DND-41 (cell line): Measurements from ENCODE around the gene SLC22A1.

Source experiments
- ATAC-seq: fragments of 200-7000 bp; cut with Tn5 transposase; 3 replicates; pipeline ENCODE4 v1.9.1; 2021; ENCODE audit warnings: low read depth; ENCODE audit not compliant: insufficient read depth
- DNase-seq: peaks from one replicate; pipeline ENCODE4 v3.0.0-alpha.2; 2020
- H2AFZ ChIP-seq: 2 replicates; pipeline ENCODE4 v1.6.0; 2012; ENCODE audit warnings: low read depth, low read length
- H3K27ac ChIP-seq: 2 replicates; pipeline ENCODE4 v1.5.1; 2012; ENCODE audit warnings: low read length, inconsistent platforms
- H3K27me3 ChIP-seq: fragments of 200-600 bp; sonication (generic); 2 replicates; pipeline ENCODE4 v1.6.0; 2012; ENCODE audit warnings: low read length, mild to moderate bottlenecking, inconsistent platforms; ENCODE audit not compliant: insufficient read depth, poor library complexity
- H3K36me3 ChIP-seq: 2 replicates; pipeline ENCODE4 v1.5.1; 2012; ENCODE audit warnings: low read length, inconsistent platforms; ENCODE audit not compliant: insufficient read depth
- H3K4me1 ChIP-seq: 2 replicates; pipeline ENCODE4 v1.5.1; 2012; ENCODE audit warnings: mild to moderate bottlenecking, low read length; ENCODE audit not compliant: insufficient read depth
- H3K4me2 ChIP-seq: 2 replicates; pipeline ENCODE4 v1.6.0; 2012; ENCODE audit warnings: mild to moderate bottlenecking, moderate library complexity, low read length, inconsistent platforms; ENCODE audit not compliant: insufficient read depth
- H3K4me3 ChIP-seq, 2 experiments: fragments of 200-600 bp in 1 of 2; shearing (Covaris generic) in 1 of 2; 2 replicates each; pipeline ENCODE4 v1.5.1; 2012 to 2016; ENCODE audit warnings: inconsistent platforms in 2 of 2, low read length in 2 of 2, mild to moderate bottlenecking in 2 of 2, low read depth in 1 of 2, moderate library complexity in 1 of 2
- H3K79me2 ChIP-seq: 2 replicates; pipeline ENCODE4 v1.6.0; 2012; ENCODE audit warnings: low read length, inconsistent platforms; ENCODE audit not compliant: insufficient read depth
- H3K9ac ChIP-seq: 2 replicates; pipeline ENCODE4 v1.6.0; 2012; ENCODE audit warnings: low read depth, mild to moderate bottlenecking, inconsistent platforms, low read length, moderate library complexity
- H3K9me3 ChIP-seq: 2 replicates; pipeline ENCODE4 v1.5.1; 2012; ENCODE audit warnings: low read length, moderate library complexity, mild to moderate bottlenecking, inconsistent platforms; ENCODE audit not compliant: insufficient read depth, severe bottlenecking
- H4K20me1 ChIP-seq: 2 replicates; pipeline ENCODE4 v1.6.0; 2012; ENCODE audit warnings: low read length; ENCODE audit not compliant: insufficient read depth
- EZH2 ChIP-seq: IDR thresholded peaks from 3 replicates; pipeline ENCODE4 v1.6.1; 2012; ENCODE audit warnings: borderline replicate concordance, low read depth, mild to moderate bottlenecking, moderate library complexity, low read length, inconsistent platforms; ENCODE audit not compliant: severe bottlenecking
- TF ChIP-seq, protein P1 (sequence below): IDR thresholded peaks from 2 replicates; pipeline ENCODE4 v1.5.1; 2012; ENCODE audit warnings: borderline replicate concordance, low read length, moderate library complexity, mild to moderate bottlenecking; ENCODE audit not compliant: poor library complexity, severe bottlenecking; ENCODE audit errors: extremely low read depth

Gene SLC22A1

DNA sequence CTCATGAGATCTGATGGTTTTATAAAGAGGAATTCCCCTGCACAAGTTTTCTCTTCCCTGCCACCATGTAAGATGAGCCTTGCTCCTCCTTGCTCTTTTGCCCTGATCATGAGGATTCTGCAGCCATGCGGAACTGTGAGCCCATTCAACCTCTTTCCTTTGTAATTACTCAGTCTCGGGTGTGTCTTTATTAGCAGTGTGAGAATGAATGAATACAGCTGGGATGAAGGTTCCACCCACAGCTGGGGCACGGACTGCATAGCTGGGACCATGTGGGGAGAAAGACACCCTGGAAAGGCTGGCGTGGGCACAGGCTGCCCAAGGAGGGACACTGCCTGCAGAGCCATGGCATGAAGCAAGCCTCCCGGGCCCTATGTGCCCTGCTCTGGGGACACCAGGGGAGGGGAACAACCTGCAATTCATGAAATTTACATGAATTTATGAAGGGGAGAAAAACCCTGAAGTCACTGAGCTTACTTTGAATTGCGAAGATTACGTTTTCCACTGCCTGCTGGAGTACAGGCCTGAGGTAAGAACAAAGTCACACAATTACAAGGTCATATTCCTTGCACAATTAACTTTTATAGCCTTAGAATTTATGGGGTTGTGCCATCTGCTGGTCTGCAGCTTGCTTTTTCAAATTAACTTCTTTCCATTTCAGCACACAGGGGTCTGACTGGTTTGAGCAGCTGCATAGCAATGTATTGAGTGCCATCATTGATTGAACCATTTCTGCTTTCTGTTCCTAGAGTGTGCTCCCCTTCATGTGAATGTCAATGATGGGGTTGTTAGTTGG, 46.2 kb downstream of the SLC22A1 start:
- no peaks in the 10 kb centered on the region for H3K36me3 ChIP-seq
- H3K27ac ChIP-seq = no peak overlapping the region
- ATAC-seq = no peak
- H3K4me2 ChIP-seq = no peak overlapping the region
- H3K4me3 ChIP-seq = no peak overlapping the region
- H4K20me1 ChIP-seq = no peaks in the 10 kb centered on the region
- no peaks in the 10 kb centered on the region for H3K79me2 ChIP-seq
- no peak overlapping the region for H3K9ac ChIP-seq
- TF ChIP-seq, protein P1, sequence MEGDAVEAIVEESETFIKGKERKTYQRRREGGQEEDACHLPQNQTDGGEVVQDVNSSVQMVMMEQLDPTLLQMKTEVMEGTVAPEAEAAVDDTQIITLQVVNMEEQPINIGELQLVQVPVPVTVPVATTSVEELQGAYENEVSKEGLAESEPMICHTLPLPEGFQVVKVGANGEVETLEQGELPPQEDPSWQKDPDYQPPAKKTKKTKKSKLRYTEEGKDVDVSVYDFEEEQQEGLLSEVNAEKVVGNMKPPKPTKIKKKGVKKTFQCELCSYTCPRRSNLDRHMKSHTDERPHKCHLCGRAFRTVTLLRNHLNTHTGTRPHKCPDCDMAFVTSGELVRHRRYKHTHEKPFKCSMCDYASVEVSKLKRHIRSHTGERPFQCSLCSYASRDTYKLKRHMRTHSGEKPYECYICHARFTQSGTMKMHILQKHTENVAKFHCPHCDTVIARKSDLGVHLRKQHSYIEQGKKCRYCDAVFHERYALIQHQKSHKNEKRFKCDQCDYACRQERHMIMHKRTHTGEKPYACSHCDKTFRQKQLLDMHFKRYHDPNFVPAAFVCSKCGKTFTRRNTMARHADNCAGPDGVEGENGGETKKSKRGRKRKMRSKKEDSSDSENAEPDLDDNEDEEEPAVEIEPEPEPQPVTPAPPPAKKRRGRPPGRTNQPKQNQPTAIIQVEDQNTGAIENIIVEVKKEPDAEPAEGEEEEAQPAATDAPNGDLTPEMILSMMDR = no peak
- no peak for TF ChIP-seq EZH2
- no peaks in the 10 kb centered on the region for H3K4me1 ChIP-seq
- H3K9me3 ChIP-seq = no peaks in the 10 kb centered on the region
- no peak overlapping the region for H2AFZ ChIP-seq
- no peak for DNase-seq
- peaks cover 4% of the 10 kb centered on the region for H3K27me3 ChIP-seq

DNA sequence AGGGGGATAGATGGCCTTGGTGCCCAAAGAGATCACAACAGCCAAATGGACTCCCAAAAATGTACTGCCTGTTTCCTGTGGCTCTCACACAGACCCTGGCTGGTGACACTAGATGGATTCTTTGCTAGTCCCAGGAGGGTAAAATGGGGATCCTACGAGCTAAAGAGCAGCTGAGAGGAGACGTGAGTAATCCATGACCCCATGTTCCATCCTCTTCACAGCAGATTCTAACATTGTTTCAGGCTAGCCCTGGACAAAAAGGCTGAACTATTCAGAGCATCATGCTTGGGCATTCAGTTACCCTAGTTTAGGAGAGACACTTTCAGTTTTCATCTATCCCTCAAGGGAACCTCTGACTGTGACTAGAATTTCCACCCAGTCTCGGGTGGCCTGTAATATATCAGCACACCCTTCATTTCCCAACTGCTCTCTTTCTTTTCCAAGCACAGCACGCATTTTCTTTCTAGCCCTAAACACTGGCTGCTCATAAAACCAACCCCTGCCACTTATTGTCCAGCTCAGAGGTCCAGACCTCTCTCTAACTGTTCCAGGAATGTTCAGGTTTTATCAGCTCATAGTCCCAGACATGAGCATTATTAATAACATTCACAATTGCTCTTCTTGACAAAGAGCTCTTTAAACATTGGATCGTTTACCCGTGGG, 48.5 kb downstream of the SLC22A1 start:
- H4K20me1 ChIP-seq = no peaks in the 10 kb centered on the region

DNA sequence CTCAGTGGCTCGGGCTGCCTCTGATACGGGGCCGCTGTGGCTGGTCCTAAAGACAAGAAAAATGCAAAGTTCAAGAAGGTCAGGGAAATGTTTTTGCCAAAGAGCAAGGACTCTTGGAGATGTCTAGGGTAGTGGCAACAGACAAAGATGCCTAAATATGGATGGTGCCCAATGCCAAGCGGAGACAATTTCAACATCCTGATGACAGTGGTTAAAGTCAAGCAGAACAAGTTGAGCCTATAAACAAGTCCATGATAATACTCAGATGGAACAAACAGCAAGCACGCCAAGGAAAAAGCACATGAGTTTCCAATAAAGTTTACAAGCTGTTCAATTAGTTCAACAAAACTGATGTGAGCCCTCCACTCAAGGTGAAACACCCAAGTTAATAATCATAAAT, 51.1 kb downstream of the SLC22A1 start:
- H3K27me3 ChIP-seq = peaks cover 14% of the 10 kb centered on the region
- H2AFZ ChIP-seq = no peak overlapping the region
- no peaks in the 10 kb centered on the region for H3K4me1 ChIP-seq
- no peak overlapping the region for H3K27ac ChIP-seq
- no peak overlapping the region for H3K4me3 ChIP-seq
- DNase-seq (no peak), ATAC-seq (no peak)
- no peaks in the 10 kb centered on the region for H4K20me1 ChIP-seq
- no peaks in the 10 kb centered on the region for H3K9me3 ChIP-seq
- H3K36me3 ChIP-seq = no peaks in the 10 kb centered on the region
- H3K9ac ChIP-seq = no peak overlapping the region
- TF ChIP-seq, protein P1 = no peak
- TF ChIP-seq EZH2 = no peak
- no peak overlapping the region for H3K4me2 ChIP-seq
- H3K79me2 ChIP-seq = no peaks in the 10 kb centered on the region

More for the DNA sequence above, 48.5 kb downstream of the SLC22A1 start:
- Histone ChIP-seq H3K36me3 (no peaks in the 10 kb centered on the region), H2AFZ (no peak overlapping the region), H3K4me2 (no peak overlapping the region), H3K27me3 (peaks cover 9% of the 10 kb centered on the region), H3K27ac (no peak overlapping the region), H3K79me2 (no peaks in the 10 kb centered on the region), H3K4me1 (no peaks in the 10 kb centered on the region), H3K9ac (no peak overlapping the region), H3K4me3 (no peak overlapping the region), H3K9me3 (no peaks in the 10 kb centered on the region)
- TF ChIP-seq EZH2 = no peak
- TF ChIP-seq, protein P1 = no peak
- DNase-seq (no peak), ATAC-seq (no peak)
